ENCODE results near the gene EIF2S3.

The EIF2S3 gene

GRCh38 chrX:24124244-24124799 lies 69.6 kb downstream of the EIF2S3 start:
- no peak overlapping the region for H3K4me3 ChIP-seq (ENCODE audit: low read length)
- no peaks in the 10 kb centered on the region for H3K4me1 ChIP-seq (ENCODE audit: low read length)
- no peak overlapping the region for H3K27ac ChIP-seq (ENCODE audit: low read length)
- no peak overlapping the region for H3K4me2 ChIP-seq (ENCODE audit: low read length)
- no peak overlapping the region for H3K9ac ChIP-seq (ENCODE audit: low read length)
- H3K36me3 ChIP-seq (replicated peaks; ENCODE audit: low read depth, low read length): no peaks in the 10 kb centered on the region
- H3K9me3 ChIP-seq (ENCODE audit: insufficient read depth, low read length): no peaks in the 10 kb centered on the region
- H4K20me1 ChIP-seq (ENCODE audit: insufficient read depth, low read length): no peaks in the 10 kb centered on the region
- no peaks in the 10 kb centered on the region for H3K27me3 ChIP-seq (ENCODE audit: low read depth, low read length)
- H3K79me2 ChIP-seq (ENCODE audit: low read length): no peaks in the 10 kb centered on the region
- H2AFZ ChIP-seq (ENCODE audit: low read depth, low read length): 0 out of 2 replicates have a peak overlapping the region, but pooled peaks have one; percentile 30
- no peak for TF ChIP-seq EZH2phosphoT487 (IDR thresholded peaks at IDR 0.05; ENCODE audit: low read depth)
- TF ChIP-seq, protein P1, sequence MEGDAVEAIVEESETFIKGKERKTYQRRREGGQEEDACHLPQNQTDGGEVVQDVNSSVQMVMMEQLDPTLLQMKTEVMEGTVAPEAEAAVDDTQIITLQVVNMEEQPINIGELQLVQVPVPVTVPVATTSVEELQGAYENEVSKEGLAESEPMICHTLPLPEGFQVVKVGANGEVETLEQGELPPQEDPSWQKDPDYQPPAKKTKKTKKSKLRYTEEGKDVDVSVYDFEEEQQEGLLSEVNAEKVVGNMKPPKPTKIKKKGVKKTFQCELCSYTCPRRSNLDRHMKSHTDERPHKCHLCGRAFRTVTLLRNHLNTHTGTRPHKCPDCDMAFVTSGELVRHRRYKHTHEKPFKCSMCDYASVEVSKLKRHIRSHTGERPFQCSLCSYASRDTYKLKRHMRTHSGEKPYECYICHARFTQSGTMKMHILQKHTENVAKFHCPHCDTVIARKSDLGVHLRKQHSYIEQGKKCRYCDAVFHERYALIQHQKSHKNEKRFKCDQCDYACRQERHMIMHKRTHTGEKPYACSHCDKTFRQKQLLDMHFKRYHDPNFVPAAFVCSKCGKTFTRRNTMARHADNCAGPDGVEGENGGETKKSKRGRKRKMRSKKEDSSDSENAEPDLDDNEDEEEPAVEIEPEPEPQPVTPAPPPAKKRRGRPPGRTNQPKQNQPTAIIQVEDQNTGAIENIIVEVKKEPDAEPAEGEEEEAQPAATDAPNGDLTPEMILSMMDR (IDR thresholded peaks at IDR 0.05; ENCODE audit: low read depth, low read length): no peak

DNA sequence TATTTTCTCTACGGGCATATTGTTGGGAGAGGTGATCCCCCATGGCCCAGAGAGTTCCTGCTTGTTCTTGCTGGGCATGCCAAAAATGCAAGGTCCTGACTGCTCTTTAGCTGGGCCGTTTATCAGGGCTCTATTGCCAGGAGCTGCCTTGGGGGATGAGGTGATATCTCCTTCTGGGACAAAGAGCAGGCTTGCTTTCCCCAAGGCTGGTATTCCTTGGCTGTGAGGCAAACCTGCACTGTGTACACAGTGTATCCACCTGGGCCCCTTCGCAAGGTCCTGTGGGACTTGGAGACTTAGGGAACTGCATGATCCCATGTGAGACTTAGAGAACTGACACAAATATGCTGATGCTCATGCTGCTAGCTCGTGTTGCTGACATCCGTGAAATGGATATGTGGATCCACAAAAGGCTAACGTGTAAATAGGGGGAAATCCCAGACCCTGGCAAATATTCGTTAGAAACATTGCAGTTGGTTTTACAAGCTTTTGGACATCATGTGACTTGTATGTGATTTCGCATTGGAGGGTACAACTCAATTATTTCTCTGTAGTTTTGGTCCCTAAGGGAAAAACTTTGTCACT lies 70.4 kb downstream of the EIF2S3 start:
- Histone ChIP-seq H3K36me3 (replicated peaks; ENCODE audit: low read depth, low read length) (no peaks in the 10 kb centered on the region), H3K79me2 (ENCODE audit: low read length) (no peaks in the 10 kb centered on the region), H3K27ac (ENCODE audit: low read length) (no peak overlapping the region), H3K27me3 (ENCODE audit: low read depth, low read length) (no peaks in the 10 kb centered on the region), H3K4me3 (ENCODE audit: low read length) (no peak overlapping the region), H3K9me3 (ENCODE audit: insufficient read depth, low read length) (no peaks in the 10 kb centered on the region), H3K9ac (ENCODE audit: low read length) (no peak overlapping the region), H2AFZ (ENCODE audit: low read depth, low read length) (no peak overlapping the region), H4K20me1 (ENCODE audit: insufficient read depth, low read length) (no peaks in the 10 kb centered on the region), H3K4me2 (ENCODE audit: low read length) (no peak overlapping the region), H3K4me1 (ENCODE audit: low read length) (no peaks in the 10 kb centered on the region)
- TF ChIP-seq, protein P1 (IDR thresholded peaks at IDR 0.05; ENCODE audit: low read depth, low read length): no peak
- no peak for TF ChIP-seq EZH2phosphoT487 (IDR thresholded peaks at IDR 0.05; ENCODE audit: low read depth)

Data from OCI-LY3 (cell line).